ENCODE measurements around the gene PCID2.
A peak's percentile ranks its signal among the peaks of the same experiment; 100 is the strongest.

The PCID2 gene

GRCh38 chr13:113148407-113148806, 60.1 kb downstream of the PCID2 start:
- no peak for DNase-seq

GRCh38 chr13:113147206-113147605, 61.3 kb downstream of the PCID2 start:
- DNase-seq: no peak

- no peak for DNase-seq
These were observed 61.7 kb downstream of the PCID2 start for GRCh38 chr13:113146750-113147149.

GRCh38 chr13:113145911-113146598, 62.4 kb downstream of the PCID2 start:
- DNase-seq: no peak

- DNase-seq: no peak
These were observed 63.0 kb downstream of the PCID2 start for GRCh38 chr13:113145496-113145895.

GRCh38 chr13:113144255-113144629, 64.2 kb downstream of the PCID2 start:
- DNase-seq: no peak

GRCh38 chr13:113143466-113144254, 64.8 kb downstream of the PCID2 start:
- DNase-seq: no peak

GRCh38 chr13:113142876-113143275, 65.6 kb downstream of the PCID2 start:
- DNase-seq: no peak

- no peak for DNase-seq
These were observed 66.9 kb downstream of the PCID2 start for GRCh38 chr13:113141601-113141970.

GRCh38 chr13:113140677-113141600, 67.5 kb downstream of the PCID2 start:
- DNase-seq: no peak

GRCh38 chr13:113139577-113139976, 68.9 kb downstream of the PCID2 start:
- no peak for DNase-seq

GRCh38 chr13:113138792-113139551, 69.5 kb downstream of the PCID2 start:
- DNase-seq: peak; percentile 32

- no peak for DNase-seq
These were observed 70.7 kb downstream of the PCID2 start for GRCh38 chr13:113137691-113138298.

GRCh38 chr13:113135281-113135760, 73.1 kb downstream of the PCID2 start:
- no peak for DNase-seq

- DNase-seq: no peak
These were observed 78.3 kb downstream of the PCID2 start for GRCh38 chr13:113129921-113130750.

GRCh38 chr13:113129480-113129879, 79.0 kb downstream of the PCID2 start:
- no peak for DNase-seq

Data from MV-4-11 (cell line).